Activated T-helper 2 cell treated with anti-CD3 and anti-CD28 coated beads, Interferon-gamma antibody, Interleukin-2, Interleukin-4, amounts not matched to agents 10 μg/mL and 5 μg/mL and 100 μg/mL, durations not matched to agents 14 hours and 24 hours and 36 hours (primary cell): ENCODE data around the gene DUSP5. TPM values are rescaled to one million over a fixed set of nuclear protein-coding genes. Genes with fewer than 3 reads are reported as not detected.
A peak's percentile ranks its signal among the peaks of the same experiment; 100 is the strongest.

Experiments used
- DNase-seq: peaks from one replicate; pipeline ENCODE4 v3.0.0; 2021; ENCODE audit warnings: low spot score
- H3K27ac Mint-ChIP-seq: one replicate; pipeline ENCODE4 v1.8.0; 2021; ENCODE audit warnings: mixed read lengths
- H3K27me3 Mint-ChIP-seq: one replicate; pipeline ENCODE4 v1.8.0; 2021; ENCODE audit warnings: low read depth, mixed read lengths
- H3K36me3 Mint-ChIP-seq: one replicate; pipeline ENCODE4 v1.8.0; 2021; ENCODE audit warnings: low read depth, mixed read lengths
- H3K4me1 Mint-ChIP-seq: one replicate; pipeline ENCODE4 v1.8.0; 2021; ENCODE audit warnings: low read depth, mixed read lengths
- H3K4me3 Mint-ChIP-seq: one replicate; pipeline ENCODE4 v1.8.0; 2021; ENCODE audit warnings: low read depth, mild to moderate bottlenecking, moderate library complexity, mixed read lengths
- H3K9me3 Mint-ChIP-seq: one replicate; pipeline ENCODE4 v1.8.0; 2021; ENCODE audit warnings: mixed read lengths
- intact Hi-C: fragments of 100-400 bp; cut with micrococcal nuclease; formaldehyde crosslinking; loops from one replicate; pipeline ENCODE4 v1.15.1; 2023
- total RNA-seq: library from RNA; stranded (reverse); gene quantifications from 2 replicates; pipeline ENCODE4 v1.2.3, GENCODE V29; 2022

The DUSP5 gene
- total RNA-seq, 1 donor from 2014 or later, result 86.2 TPM

DNA sequence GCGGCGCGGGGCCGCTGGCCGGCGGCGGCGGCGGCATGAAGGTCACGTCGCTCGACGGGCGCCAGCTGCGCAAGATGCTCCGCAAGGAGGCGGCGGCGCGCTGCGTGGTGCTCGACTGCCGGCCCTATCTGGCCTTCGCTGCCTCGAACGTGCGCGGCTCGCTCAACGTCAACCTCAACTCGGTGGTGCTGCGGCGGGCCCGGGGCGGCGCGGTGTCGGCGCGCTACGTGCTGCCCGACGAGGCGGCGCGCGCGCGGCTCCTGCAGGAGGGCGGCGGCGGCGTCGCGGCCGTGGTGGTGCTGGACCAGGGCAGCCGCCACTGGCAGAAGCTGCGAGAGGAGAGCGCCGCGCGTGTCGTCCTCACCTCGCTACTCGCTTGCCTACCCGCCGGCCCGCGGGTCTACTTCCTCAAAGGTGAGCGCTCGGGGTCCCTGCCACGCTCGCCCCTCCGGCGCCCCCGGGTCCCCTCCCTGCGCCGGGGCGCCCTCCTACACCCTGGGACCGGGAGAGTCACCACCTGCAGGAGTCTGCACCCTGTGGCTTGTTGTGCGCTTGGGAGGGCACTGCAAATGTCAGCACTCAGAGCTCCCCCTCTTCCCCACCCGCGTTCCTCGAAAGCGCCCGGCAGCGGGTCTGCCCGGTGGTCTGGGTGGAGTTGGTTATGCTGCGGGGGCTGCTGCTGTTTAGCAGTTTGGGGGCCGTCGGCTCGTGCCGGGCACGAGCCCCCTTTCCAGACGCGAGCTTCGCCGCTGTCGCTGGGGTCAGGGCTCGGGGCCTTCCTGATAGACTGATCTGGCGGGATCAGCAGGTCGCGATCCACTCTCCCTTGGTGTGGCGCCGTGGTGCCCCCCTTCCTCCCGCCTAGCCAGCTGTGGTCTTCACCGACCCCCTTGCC, 627 bp downstream of the DUSP5 start:
- intact Hi-C loops, result loop anchor here (2.0 to 5.0 kb wide), 2 partner anchors 36 to 68 kb away; partner anchors contain the start of gene SMC3
- peaks cover 54% of the 10 kb centered on the region for H3K4me1 Mint-ChIP-seq

DNA sequence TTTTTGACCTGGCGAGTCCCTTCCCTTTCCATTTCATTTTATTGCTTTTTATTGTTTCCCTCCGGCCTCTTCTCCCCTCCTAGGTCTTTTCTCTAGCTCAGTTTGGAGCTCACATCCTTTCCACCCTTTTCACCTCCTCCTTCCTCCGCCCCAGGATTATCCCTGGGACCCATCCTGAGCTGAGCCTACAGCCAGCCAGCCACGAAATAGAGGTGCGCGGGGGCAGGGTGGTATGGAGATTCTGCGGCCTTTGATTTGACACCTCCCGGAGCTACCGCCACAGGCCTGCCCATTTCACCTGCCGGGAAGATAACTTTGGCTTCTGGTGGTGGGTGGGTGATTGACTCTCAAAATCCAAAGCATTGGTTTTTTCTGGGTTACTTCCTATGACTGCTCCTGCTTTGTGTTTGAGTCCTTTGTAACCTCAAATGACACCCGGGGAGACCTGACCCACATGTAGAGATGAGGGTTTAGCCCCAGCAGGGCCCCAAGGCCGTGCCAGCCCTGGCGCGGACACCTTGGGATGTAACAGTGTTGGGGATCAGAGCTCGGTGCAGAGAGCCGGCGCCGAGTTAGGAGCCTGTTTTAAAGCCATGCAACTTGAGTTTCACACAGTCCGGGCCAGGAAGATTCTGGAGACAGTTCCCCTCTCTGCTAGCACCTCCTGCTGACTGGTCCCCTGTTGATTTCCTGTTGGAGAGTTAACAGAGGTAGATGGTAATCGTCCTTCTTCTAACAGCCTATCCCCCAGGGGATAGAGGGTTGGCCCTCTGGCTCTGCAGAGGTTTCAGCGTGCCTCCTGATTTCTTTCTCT, 1.5 kb downstream of the DUSP5 start:
- Mint-ChIP-seq H3K27me3 (no peaks in the 10 kb centered on the region), H3K9me3 (no peaks in the 10 kb centered on the region), H3K27ac (peak overlapping the region; percentile 79), H3K4me1 (peaks cover 57% of the 10 kb centered on the region), H3K36me3 (peaks cover 70% of the 10 kb centered on the region), H3K4me3 (peak overlapping the region; percentile 96)
- intact Hi-C loops, result loop anchor here (1.0 to 5.0 kb wide), 3 partner anchors 37 to 145 kb away; partner anchors contain the start of gene SMC3
- DNase-seq, result peak; percentile 35

More for the DNA sequence above, 627 bp downstream of the DUSP5 start:
- Mint-ChIP-seq H3K27me3 (no peaks in the 10 kb centered on the region), H3K27ac (peak overlapping the region; percentile 79), H3K9me3 (no peaks in the 10 kb centered on the region), H3K4me3 (peak overlapping the region; percentile 96), H3K36me3 (peaks cover 68% of the 10 kb centered on the region)
- peak; percentile 64 for DNase-seq

DNA sequence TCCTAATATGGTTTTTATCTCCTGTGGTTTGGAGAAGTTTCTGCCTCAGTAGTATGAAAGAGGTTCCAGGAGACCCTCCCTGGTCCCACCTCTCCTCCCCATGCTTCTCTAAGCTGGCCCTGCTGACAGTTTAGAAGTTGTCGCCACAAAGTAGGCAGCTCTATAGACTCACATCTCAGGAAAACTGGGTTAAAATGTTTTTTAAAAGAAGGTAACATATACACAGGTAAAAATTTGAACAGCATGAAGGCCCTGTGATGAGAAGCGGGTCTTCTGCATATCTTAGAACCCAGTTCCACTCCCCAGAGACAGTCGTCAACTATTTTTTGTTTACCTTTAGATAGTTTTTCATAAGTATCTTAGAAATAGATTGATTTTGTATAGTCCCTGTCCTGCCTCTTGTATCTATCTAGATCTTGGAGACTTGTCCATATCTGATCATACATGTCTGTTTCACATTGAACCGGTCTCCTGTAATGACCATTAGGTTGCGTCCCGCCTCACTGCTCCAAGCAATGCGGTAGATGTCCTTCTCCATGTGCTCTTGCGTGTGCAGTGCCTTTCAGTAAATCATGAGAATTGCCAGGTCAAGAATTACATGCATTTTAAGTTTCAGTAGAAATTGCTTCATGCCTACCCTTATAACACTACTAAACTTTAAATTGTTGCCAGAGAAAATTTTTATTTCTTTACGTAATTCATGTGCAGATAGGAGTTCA, 2.2 kb downstream of the DUSP5 start:
- no peaks in the 10 kb centered on the region for H3K27me3 Mint-ChIP-seq
- intact Hi-C loops, result loop anchor here (1.0 to 5.0 kb wide), 5 partner anchors 38 to 288 kb away; partner anchors contain the start of gene SMC3
- DNase-seq, result no peak
- H3K9me3 Mint-ChIP-seq, result no peaks in the 10 kb centered on the region
- H3K4me1 Mint-ChIP-seq, result peaks cover 65% of the 10 kb centered on the region
- peaks cover 73% of the 10 kb centered on the region for H3K36me3 Mint-ChIP-seq
- peak overlapping the region; percentile 79 for H3K27ac Mint-ChIP-seq
- peak overlapping the region; percentile 96 for H3K4me3 Mint-ChIP-seq

DNA sequence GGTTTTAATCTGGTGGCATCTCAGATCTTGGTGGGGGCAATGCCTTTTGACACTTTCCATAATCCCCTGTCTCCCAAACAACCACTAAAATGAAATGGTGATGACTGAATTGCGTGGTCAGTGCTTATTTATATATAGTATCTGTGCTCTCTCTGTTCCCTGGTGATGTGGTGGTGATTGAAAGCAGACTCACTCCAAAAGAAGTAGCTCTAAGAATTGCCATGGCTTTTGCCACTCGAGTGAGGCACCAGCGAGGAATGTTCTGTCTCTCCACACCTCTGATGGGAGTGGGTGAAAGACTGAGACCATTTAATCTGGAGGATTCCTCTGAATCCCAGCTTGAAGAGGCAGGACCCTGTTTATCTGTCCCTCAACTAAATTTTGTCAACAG, 2.8 kb downstream of the DUSP5 start:
- no peak for DNase-seq
- intact Hi-C loops, result loop anchor here (5.0 kb wide), 2 partner anchors 273 to 288 kb away; no protein-coding TSS in a partner anchor
- H3K36me3 Mint-ChIP-seq, result peaks cover 78% of the 10 kb centered on the region
- no peaks in the 10 kb centered on the region for H3K9me3 Mint-ChIP-seq
- H3K4me3 Mint-ChIP-seq, result peak overlapping the region; percentile 96
- H3K27ac Mint-ChIP-seq, result peak overlapping the region; percentile 79
- peaks cover 70% of the 10 kb centered on the region for H3K4me1 Mint-ChIP-seq
- no peaks in the 10 kb centered on the region for H3K27me3 Mint-ChIP-seq

DNA sequence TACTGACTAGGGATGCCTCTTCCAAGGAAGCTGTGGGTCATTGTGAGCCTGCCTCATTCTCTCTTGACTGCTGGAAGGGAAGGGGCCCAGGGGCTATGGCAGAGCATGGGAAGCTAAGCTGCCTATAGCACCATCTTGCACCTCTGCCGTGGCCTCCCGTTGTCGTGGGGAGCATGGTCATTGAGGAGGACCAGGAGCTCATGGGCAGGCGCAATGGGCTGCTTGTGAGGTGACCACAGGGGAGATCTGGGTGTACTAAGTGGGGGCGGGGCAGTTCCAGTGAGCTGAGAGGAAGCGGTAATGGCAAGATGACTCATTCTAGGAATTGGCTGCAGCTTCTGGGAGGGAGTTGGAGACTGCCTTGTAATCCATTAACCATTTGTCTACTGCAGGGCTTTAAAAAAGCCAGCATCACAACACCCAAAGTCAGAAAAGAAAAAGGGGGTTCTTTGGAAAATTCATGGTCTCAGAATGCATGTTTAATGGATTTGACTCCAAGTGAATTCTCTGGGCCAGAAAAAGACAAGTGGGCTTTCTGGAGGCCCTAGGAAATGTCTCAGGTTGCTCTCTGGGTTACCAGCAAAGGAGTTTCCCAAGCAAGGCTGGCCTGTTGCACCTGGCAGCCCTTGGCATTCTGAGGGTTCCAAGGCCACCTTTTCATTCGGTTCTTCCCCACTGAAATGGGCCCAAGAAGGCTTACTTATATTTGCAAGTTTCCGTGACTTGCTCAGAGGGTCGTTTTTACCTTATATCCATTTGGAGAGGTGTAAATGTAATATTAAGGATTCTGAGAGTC, 3.6 kb downstream of the DUSP5 start:
- Mint-ChIP-seq H3K27ac (peak overlapping the region; percentile 79), H3K27me3 (no peaks in the 10 kb centered on the region), H3K4me3 (peak overlapping the region; percentile 96), H3K4me1 (peaks cover 69% of the 10 kb centered on the region), H3K9me3 (no peaks in the 10 kb centered on the region), H3K36me3 (peaks cover 78% of the 10 kb centered on the region)
- intact Hi-C loops, result loop anchor here (5.0 kb wide), 2 partner anchors 274 to 289 kb away; no protein-coding TSS in a partner anchor
- peak; percentile 70 for DNase-seq

DNA sequence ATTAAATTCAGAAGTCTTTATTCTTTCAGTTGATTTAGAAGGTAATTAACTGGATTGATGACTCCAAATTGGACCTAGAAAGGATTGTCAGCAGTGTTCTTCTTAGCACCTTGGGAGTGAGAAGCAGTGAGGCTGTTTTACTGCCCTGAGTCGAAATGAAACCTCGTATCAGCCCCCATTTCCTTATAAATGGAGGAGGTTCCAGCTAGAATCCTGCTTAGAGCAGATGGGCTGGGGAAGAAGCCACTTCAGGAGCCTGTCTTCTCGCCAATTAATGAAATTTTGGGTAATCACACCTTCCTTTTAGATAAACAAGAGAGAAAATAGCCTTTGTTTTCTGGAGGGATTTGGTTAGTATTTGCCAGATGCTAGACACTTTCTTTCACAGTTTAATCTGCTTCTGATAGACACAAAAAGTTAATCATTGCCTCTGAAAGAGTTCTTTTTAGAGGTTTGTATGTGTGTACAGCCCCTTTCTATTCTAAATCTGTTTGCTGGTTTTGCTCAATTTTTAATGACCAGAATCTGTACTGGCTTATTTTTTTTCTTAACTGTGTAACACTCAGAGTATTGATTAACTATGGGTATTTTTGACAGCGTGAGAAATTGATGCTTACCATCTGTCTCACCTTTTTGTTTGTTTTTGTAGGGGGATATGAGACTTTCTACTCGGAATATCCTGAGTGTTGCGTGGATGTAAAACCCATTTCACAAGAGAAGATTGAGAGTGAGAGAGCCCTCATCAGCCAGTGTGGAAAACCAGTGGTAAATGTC, 4.6 kb downstream of the DUSP5 start:
- intact Hi-C loops, result loop anchor here (5.0 kb wide), 2 partner anchors 275 to 290 kb away; no protein-coding TSS in a partner anchor
- H3K36me3 Mint-ChIP-seq, result peaks cover 85% of the 10 kb centered on the region
- no peaks in the 10 kb centered on the region for H3K9me3 Mint-ChIP-seq
- no peaks in the 10 kb centered on the region for H3K27me3 Mint-ChIP-seq
- H3K4me1 Mint-ChIP-seq, result peaks cover 70% of the 10 kb centered on the region
- DNase-seq, result no peak
- peak overlapping the region; percentile 81 for H3K27ac Mint-ChIP-seq
- H3K4me3 Mint-ChIP-seq, result peak overlapping the region; percentile 96

DNA sequence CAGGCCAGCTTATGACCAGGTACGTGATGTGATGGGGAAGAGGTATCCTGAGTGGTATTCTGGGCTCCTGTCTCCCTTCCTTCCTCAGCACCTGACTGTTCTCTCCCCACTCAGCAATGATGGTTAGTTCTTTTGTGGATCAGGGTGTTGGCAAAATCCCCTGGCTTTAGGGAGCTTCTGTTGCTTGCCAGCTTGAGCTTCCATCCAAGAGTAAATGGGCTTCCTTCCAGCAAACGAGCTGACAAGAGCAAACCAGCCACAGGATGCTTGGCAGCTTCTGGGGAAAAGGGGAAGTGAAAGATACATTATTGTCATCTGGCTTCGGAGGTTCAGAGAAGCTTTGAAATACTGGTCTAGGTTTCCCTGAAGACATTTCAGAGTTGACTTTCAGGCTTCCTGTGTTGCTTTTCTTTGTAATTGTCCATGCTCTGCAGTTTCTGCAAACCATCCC, 5.2 kb downstream of the DUSP5 start:
- no peak for DNase-seq
- intact Hi-C loops, result loop anchor here (5.0 kb wide), 2 partner anchors 276 to 291 kb away; no protein-coding TSS in a partner anchor
- no peaks in the 10 kb centered on the region for H3K27me3 Mint-ChIP-seq
- peak overlapping the region; percentile 96 for H3K4me3 Mint-ChIP-seq
- H3K9me3 Mint-ChIP-seq, result no peaks in the 10 kb centered on the region
- peak overlapping the region; percentile 81 for H3K27ac Mint-ChIP-seq
- peaks cover 73% of the 10 kb centered on the region for H3K4me1 Mint-ChIP-seq
- peaks cover 91% of the 10 kb centered on the region for H3K36me3 Mint-ChIP-seq

DNA sequence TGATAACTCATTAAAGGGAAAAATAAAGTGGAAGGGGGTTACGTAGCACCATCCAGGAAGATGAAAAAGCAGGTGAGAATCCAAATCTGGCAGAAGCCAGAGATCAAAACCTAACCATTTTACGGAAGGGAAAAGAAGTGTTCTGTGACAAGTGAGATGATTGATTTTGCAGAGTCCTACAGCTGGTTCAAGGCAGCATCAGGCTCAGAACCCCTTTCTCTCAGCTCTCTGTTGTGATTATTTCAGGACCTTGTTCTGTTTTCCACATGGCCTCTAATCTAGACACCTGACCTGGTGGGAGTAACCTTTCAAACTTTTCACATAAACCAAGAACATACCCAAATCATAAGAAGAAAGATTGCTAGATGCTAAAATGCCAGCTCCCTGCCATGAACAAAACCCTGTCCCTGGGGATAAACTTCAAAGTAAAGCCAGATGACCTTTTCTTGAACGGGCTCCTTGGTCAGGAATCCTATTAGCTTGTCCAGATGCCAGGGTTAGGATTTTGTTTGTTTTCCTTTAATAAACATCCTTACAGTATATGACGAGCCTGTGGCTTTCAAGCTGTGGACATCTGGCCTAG, 5.9 kb downstream of the DUSP5 start:
- Mint-ChIP-seq H3K4me3 (peak overlapping the region; percentile 96), H3K36me3 (peaks cover 98% of the 10 kb centered on the region), H3K9me3 (no peaks in the 10 kb centered on the region), H3K4me1 (peaks cover 80% of the 10 kb centered on the region), H3K27ac (peak overlapping the region; percentile 81), H3K27me3 (no peaks in the 10 kb centered on the region)
- intact Hi-C loops, result loop anchor here (1.0 to 5.0 kb wide), 9 partner anchors 9 to 291 kb away; no protein-coding TSS in a partner anchor
- no peak for DNase-seq

DNA sequence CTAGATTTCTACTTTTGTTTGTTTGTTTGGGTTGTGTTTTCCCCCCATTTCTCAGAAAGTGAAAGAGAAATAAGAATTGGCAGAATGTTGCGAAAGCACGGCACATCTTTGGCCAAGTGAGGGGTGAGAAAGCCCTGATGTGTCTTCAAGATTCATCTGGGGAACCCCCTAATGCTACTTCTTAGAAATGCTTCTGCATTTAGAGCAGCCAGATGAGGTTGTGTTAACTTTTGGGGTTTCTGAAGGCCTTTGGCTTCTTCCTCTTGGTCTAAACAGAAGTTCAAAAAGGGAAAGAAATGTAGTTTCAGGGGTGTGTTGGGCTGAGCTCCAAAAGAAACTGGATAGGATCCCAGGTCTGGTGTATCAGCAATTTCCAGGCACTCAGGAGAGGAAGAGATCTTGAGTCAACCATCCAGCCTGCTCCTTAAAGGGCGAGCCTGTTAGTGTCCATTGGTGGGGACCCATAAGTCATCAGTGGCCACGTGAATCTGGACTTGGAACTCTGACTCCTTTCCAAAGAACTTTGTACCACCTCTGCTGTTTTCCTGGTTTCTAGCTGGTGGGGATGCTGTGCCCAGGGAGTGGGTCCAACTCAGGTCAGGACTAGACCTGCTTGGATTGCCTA, 6.5 kb downstream of the DUSP5 start:
- DNase-seq, result peak; percentile 70
- intact Hi-C loops, result loop anchor here (1.0 to 5.0 kb wide), 9 partner anchors 8 to 292 kb away; no protein-coding TSS in a partner anchor
- Mint-ChIP-seq H3K9me3 (no peaks in the 10 kb centered on the region), H3K27me3 (no peaks in the 10 kb centered on the region), H3K36me3 (peaks cover 98% of the 10 kb centered on the region), H3K27ac (peak overlapping the region; percentile 81), H3K4me1 (peaks cover 86% of the 10 kb centered on the region), H3K4me3 (peak overlapping the region; percentile 96)

DNA sequence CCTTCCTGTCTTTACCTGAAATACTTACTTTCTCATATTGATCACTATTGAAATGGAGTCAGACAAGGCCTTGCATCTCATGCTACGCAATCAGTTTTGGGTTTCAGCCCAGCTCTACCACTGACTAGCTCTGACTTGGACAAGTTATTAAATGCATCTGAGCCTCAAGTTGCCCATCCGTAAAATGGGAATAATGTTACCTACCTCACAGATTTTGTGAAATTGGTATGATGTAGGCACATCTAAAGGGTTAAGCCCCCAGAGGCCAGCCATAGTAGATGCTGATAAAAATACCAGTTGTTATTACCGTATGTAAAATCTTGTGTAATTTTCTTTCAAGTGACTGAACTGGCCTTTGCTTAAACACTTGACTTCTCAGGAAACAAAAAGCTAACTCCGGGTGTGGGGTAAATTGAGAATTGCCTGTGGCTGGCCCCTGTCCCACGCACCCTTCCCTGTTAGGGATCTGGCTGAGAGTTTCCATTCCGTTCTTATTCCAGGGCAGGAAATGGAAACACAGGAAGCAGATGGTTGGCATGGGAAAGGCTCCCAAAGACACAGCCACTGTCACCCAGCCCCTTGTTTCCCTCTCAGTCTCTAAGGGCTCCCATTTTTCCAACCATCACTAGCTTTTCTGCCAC, 7.5 kb downstream of the DUSP5 start:
- Mint-ChIP-seq H3K27me3 (no peaks in the 10 kb centered on the region), H3K27ac (peak overlapping the region; percentile 81), H3K9me3 (no peaks in the 10 kb centered on the region), H3K36me3 (peaks cover 98% of the 10 kb centered on the region), H3K4me3 (peak overlapping the region; percentile 96), H3K4me1 (peaks cover 82% of the 10 kb centered on the region)
- intact Hi-C loops, result loop anchor here (2.0 kb wide), 2 partner anchors 64 to 194 kb away; no protein-coding TSS in a partner anchor
- DNase-seq, result no peak
